AML-193 (cell line): ENCODE data around the gene SMIM17.

Experiments
- DNase-seq, 2 experiments: peaks; one replicate each; lab custom pipeline; 2025; lab: John Stamatoyannopoulos, UW

SMIM17 gene

GRCh38 chr19:56642711-56643459 lies at the start of gene SMIM17:
SMIM17 (plus strand) TSS chr19:56643159; CDS start chr19:56645668, 2,509 bp downstream.
- no peak for DNase-seq

DNA sequence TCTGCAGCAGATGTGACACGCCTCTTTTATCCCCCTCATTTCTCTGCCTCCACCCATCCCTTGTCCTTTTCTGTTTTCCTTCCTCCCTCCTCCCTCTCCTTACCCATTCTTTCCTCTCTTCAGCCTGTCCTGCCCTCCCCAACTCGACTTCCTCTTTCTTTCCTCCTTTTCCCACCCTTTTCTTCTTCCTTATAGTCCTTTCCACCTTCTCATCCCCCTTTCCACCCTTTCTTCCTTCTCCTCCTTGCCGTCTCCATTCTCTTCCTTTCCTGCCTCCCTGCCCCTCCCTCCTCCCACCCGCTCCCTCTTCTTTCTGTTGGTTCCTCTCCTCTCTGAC lies 48.5 kb upstream of the SMIM17 start:
- no peak for DNase-seq

GRCh38 chr19:56594783-56595547 lies 48.0 kb upstream of the SMIM17 start, which contains the start of gene ZNF71:
ZNF71 (plus strand) TSS chr19:56595302; CDS start chr19:56601559, 6,257 bp downstream.
- peak; percentile 66 to 70 for DNase-seq

DNA sequence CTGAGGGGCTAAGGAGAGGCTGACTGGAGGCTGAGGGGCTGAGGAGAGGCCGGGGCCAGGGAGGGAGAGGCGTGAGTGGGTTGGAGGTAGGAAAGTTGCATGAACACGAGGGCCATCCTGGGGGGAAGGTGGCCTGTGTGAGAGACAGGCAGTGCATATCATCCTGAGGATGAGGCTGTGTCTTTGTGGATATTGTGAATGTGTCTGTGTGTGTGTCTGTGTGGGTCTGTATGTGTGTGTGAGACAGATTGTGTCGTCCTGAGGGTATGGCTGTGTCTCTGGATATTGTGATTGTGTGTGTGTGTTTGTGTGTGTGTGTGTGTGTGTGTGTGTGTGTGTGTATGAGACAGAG lies 47.4 kb upstream of the SMIM17 start:
- DNase-seq = peak in 1 of 2 experiments; percentile 10

- DNase-seq = no peak
Measured at GRCh38 chr19:56596676-56597075, 46.3 kb upstream of the SMIM17 start.

- DNase-seq = no peak
Measured at GRCh38 chr19:56597696-56598095, 45.3 kb upstream of the SMIM17 start.

DNA sequence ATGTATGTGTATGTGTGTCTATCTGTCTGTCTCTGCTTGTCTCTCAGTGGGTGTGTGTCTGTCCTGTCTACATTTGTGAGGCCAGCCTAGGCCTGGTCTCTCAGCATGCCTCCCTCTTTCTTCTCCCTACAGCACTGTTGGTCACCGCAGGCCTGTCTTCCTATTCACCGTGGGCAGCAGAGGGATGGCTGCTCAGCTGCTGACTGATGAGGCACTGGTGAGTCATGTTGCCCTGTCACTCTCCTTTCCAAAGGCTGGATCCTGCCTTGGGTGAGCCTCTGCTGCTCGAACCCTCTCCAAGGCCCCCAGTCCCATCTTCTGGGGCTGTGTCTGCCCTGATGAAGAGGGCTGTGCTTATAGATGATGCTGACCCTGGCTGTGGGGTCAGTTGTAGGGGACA lies 41.6 kb upstream of the SMIM17 start:
- DNase-seq = no peak

DNA sequence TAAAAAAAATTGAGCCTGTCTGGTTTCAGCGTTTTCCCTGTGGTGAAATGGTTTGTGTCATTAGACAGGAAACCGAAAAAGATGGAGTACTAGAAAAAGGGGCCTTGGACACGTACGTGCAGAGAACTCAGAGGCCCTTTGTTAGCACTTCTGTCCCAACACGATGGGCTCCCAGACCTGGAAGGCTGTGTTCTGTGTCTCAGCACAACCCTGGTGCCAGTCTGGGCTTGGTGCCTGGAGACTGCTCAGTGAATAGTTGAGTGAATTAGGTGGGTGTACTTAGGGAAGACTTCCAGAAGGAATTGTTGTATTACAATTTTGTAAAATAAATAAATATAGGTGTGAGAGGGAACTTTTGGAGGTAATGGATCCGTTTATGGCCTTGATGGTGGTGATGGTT lies 39.1 kb upstream of the SMIM17 start:
- DNase-seq = no peak

- no peak for DNase-seq
Measured at GRCh38 chr19:56608274-56608964, 34.5 kb upstream of the SMIM17 start.

- no peak for DNase-seq
Measured at GRCh38 chr19:56611288-56611687, 31.7 kb upstream of the SMIM17 start.

GRCh38 chr19:56612737-56613136 lies 30.2 kb upstream of the SMIM17 start:
- DNase-seq = no peak

DNA sequence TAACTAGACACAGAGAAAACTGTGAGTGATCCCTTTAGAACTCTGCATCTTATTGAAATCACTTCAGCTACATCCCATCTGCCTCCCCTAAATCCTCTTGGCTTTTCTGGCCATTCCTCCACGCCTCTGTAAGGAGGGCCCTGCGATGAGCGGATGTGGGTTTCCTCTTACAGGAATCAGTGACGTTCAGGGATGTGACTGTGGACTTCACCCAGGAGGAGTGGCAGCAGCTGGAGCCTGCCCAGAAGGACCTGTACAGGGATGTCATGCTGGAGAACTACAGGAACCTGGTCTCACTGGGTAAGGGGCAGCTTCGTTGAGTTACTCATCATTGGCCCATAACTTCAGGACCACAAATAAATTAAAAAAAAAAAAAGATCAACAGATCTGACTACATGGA lies 29.3 kb upstream of the SMIM17 start:
- no peak for DNase-seq

GRCh38 chr19:56617531-56617930 lies 25.4 kb upstream of the SMIM17 start:
- DNase-seq = no peak

- no peak for DNase-seq
Measured at GRCh38 chr19:56619121-56619520, 23.8 kb upstream of the SMIM17 start.

GRCh38 chr19:56622374-56622773 lies 20.6 kb upstream of the SMIM17 start:
- no peak for DNase-seq

DNA sequence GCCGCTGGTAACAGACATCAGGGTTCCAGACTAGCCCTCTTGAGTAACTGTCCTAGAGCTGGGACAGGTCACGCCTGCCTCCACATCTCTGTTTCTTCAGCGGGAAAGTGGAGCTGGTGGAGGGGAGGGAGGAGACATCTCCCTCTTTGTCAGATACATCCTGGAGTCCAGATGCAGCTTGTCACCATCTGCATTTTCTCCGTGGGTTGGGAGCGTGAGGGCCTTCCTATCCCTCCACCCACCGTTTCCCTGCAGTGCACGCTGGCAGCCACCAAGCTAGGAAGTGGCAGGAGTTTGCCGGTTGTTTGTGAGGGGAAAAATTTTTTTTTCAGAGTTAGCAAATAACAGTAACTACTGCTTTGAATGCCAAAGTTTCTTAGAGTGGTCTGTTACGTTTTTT lies 20.0 kb upstream of the SMIM17 start:
- DNase-seq = no peak

GRCh38 chr19:56625708-56626107 lies 17.3 kb upstream of the SMIM17 start:
- no peak for DNase-seq

- DNase-seq = no peak
Measured at GRCh38 chr19:56633021-56633420, 9.9 kb upstream of the SMIM17 start.

GRCh38 chr19:56637976-56638555 lies 4.9 kb upstream of the SMIM17 start:
- DNase-seq = peak; percentile 48 to 57

DNA sequence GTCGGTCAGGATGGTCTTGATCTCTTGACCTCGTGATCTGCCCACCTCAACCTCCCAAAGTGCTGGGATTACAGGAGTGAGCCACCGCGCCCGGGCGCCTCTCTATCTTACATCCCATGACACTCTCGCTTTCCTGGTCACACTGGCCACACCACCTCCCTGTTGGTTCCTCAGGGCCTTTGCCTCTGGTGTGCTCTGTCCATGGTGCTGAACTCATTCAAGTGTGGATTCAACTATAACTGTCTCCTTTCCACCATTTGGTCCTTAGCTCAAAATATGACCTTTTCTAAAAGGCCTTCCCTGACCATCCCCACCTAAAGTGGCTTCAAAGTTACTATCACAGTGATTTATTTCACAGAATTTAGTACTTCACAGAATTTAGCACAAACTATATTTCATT lies 3.7 kb upstream of the SMIM17 start:
- DNase-seq = peak; percentile 25 to 37

DNA sequence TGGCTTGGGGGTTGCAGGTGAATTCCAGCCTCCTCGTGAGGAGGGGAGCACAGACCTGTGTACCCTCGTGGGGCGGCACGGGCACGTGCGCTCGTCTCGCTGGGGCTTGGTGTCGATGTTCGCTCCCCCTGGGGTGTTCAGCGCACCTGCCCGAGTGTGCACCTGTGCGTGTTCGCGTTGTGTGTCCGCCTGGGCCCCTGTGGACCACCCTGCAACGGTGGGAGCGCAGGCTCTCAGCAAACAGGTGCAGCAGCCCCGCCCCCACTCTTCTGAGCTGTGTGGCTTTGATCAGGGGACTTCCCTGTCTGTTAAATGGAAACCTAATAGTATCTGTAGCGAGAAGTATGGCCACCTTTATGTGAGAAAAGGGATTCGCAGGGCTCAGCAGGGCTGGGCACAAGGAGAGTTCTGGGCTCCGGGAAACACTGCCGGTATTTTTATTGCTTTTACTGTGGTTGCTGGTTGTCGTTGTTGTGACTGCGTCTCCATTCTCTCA lies 549 bp downstream of the SMIM17 start:
- no peak for DNase-seq

- DNase-seq = no peak
Measured at GRCh38 chr19:56654151-56654550, 11.2 kb downstream of the SMIM17 start.
